KMS-11 (cell line): ENCODE data around the gene HSD17B11.

Experiments
- H2AFZ ChIP-seq: fragments of 200-600 bp; sonication (generic); 2 replicates; pipeline ENCODE4 v1.6.1; 2016; ENCODE audit warnings: antibody characterized with exemption, mixed run types, low read depth
- H3K27ac ChIP-seq: fragments of 200-600 bp; sonication (generic); 2 replicates; pipeline ENCODE4 v1.6.1; 2016; ENCODE audit warnings: mild to moderate bottlenecking, mixed run types
- H3K27me3 ChIP-seq: fragments of 200-600 bp; sonication (generic); 2 replicates; pipeline ENCODE4 v1.6.1; 2017; ENCODE audit warnings: mild to moderate bottlenecking, low read depth, mixed run types, moderate library complexity; ENCODE audit not compliant: insufficient read depth
- H3K36me3 ChIP-seq: fragments of 200-600 bp; sonication (generic); 2 replicates; pipeline ENCODE4 v1.6.1; 2017; ENCODE audit warnings: mild to moderate bottlenecking, mixed run types; ENCODE audit not compliant: insufficient read depth
- H3K4me1 ChIP-seq: fragments of 200-600 bp; sonication (generic); 2 replicates; pipeline ENCODE4 v1.6.1; 2016; ENCODE audit warnings: mild to moderate bottlenecking, low read depth, mixed run types; ENCODE audit not compliant: poor library complexity, severe bottlenecking
- H3K4me2 ChIP-seq: fragments of 200-600 bp; sonication (generic); 2 replicates; pipeline ENCODE4 v1.7.0; 2016; ENCODE audit warnings: mild to moderate bottlenecking, mixed run types
- H3K4me3 ChIP-seq: fragments of 200-600 bp; sonication (generic); IDR thresholded peaks from 2 replicates; pipeline ENCODE4 v1.6.1; 2017; ENCODE audit warnings: low read depth, low read length, mixed read lengths; ENCODE audit not compliant: insufficient read depth
- H3K79me2 ChIP-seq: fragments of 200-600 bp; sonication (generic); 2 replicates; pipeline ENCODE4 v1.6.1; 2016; ENCODE audit warnings: low read depth, mixed run types; ENCODE audit not compliant: insufficient read depth
- H3K9ac ChIP-seq: fragments of 200-600 bp; sonication (generic); 2 replicates; pipeline ENCODE4 v1.6.1; 2016; ENCODE audit warnings: mild to moderate bottlenecking, mixed run types
- H4K20me1 ChIP-seq: fragments of 200-600 bp; sonication (generic); 2 replicates; pipeline ENCODE4 v1.6.1; 2016; ENCODE audit warnings: mild to moderate bottlenecking, mixed run types; ENCODE audit not compliant: insufficient read depth
- TF ChIP-seq, protein P1 (sequence below): fragments of 200-600 bp; sonication (generic); conservative IDR thresholded peaks from 2 replicates; pipeline ENCODE4 v1.6.1; 2017; ENCODE audit warnings: low read depth, mild to moderate bottlenecking, antibody characterized with exemption, low read length, moderate library complexity, mixed read lengths

The HSD17B11 gene

DNA sequence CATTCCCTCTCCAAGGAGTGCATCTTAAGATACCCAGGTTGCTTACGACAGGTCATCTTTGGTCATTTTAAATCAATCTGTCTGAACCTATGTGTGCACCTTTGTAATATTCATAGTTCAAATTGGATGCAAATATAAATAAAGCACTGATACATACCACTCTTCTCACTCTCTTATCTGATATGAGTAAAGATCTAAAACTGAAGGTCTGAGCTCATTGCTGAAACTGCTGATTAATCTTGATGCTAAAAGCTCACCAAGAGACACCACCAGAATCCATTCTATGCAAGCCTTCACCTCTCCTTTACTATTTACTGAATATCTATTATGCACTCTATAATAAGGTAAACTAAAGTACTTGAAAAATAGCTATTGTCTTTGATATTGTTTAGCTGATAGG lies 84.9 kb downstream of the HSD17B11 start:
- H3K36me3 ChIP-seq, result no peaks in the 10 kb centered on the region
- H3K4me1 ChIP-seq, result no peaks in the 10 kb centered on the region
- H2AFZ ChIP-seq, result no peak overlapping the region
- H4K20me1 ChIP-seq, result no peaks in the 10 kb centered on the region
- H3K27me3 ChIP-seq, result no peaks in the 10 kb centered on the region
- no peak overlapping the region for H3K27ac ChIP-seq
- H3K79me2 ChIP-seq, result no peaks in the 10 kb centered on the region
- H3K4me2 ChIP-seq, result no peak overlapping the region
- TF ChIP-seq, protein P1, sequence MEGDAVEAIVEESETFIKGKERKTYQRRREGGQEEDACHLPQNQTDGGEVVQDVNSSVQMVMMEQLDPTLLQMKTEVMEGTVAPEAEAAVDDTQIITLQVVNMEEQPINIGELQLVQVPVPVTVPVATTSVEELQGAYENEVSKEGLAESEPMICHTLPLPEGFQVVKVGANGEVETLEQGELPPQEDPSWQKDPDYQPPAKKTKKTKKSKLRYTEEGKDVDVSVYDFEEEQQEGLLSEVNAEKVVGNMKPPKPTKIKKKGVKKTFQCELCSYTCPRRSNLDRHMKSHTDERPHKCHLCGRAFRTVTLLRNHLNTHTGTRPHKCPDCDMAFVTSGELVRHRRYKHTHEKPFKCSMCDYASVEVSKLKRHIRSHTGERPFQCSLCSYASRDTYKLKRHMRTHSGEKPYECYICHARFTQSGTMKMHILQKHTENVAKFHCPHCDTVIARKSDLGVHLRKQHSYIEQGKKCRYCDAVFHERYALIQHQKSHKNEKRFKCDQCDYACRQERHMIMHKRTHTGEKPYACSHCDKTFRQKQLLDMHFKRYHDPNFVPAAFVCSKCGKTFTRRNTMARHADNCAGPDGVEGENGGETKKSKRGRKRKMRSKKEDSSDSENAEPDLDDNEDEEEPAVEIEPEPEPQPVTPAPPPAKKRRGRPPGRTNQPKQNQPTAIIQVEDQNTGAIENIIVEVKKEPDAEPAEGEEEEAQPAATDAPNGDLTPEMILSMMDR, result no peak
- no peak overlapping the region for H3K4me3 ChIP-seq
- H3K9ac ChIP-seq, result no peak overlapping the region

GRCh38 chr4:87305562-87305961 lies 85.4 kb downstream of the HSD17B11 start:
- no peak overlapping the region for H3K27ac ChIP-seq
- no peak overlapping the region for H3K4me2 ChIP-seq
- H3K9ac ChIP-seq, result no peak overlapping the region
- TF ChIP-seq, protein P1, result no peak
- H3K4me3 ChIP-seq, result no peak overlapping the region
- H4K20me1 ChIP-seq, result no peaks in the 10 kb centered on the region
- H3K36me3 ChIP-seq, result no peaks in the 10 kb centered on the region
- H3K79me2 ChIP-seq, result no peaks in the 10 kb centered on the region
- H3K27me3 ChIP-seq, result no peaks in the 10 kb centered on the region
- no peak overlapping the region for H2AFZ ChIP-seq
- H3K4me1 ChIP-seq, result no peaks in the 10 kb centered on the region

DNA sequence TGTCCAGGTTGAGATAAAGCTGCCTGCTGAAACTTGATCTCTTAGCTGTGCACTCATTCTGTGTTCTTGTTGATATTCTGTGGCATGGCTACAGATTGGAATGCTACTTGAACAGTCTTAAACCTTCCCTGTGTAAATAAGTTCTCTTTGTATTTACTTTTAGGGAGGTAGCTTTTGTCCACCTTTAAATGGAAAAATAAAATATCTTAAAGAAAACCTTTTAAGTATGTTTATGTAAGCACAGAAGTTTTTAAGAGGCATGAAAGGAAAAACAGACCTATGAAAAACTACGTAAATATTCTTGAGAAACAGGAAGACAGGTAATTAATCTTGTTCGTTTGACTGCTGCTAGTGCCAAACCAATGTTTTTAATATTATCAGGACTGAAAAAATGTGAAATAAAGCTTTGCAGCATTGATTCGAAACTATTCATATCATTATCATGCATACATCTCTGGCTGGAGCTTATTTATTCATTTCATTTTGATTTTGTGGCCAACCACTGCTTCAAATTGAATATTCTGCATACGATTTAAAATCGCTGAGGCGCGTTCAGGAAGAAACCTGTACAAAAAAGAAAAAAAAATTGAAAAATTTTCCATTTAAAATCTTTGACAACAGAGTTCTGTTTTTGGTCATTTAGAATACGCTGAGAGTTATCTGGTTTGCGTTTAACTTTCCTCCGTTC lies 86.1 kb downstream of the HSD17B11 start:
- H3K4me2 ChIP-seq, result no peak overlapping the region
- H3K27me3 ChIP-seq, result no peaks in the 10 kb centered on the region
- no peak overlapping the region for H3K4me3 ChIP-seq
- H3K36me3 ChIP-seq, result no peaks in the 10 kb centered on the region
- H3K27ac ChIP-seq, result no peak overlapping the region
- TF ChIP-seq, protein P1, result no peak
- H4K20me1 ChIP-seq, result no peaks in the 10 kb centered on the region
- H3K79me2 ChIP-seq, result no peaks in the 10 kb centered on the region
- no peak overlapping the region for H2AFZ ChIP-seq
- H3K9ac ChIP-seq, result no peak overlapping the region
- H3K4me1 ChIP-seq, result no peaks in the 10 kb centered on the region

DNA sequence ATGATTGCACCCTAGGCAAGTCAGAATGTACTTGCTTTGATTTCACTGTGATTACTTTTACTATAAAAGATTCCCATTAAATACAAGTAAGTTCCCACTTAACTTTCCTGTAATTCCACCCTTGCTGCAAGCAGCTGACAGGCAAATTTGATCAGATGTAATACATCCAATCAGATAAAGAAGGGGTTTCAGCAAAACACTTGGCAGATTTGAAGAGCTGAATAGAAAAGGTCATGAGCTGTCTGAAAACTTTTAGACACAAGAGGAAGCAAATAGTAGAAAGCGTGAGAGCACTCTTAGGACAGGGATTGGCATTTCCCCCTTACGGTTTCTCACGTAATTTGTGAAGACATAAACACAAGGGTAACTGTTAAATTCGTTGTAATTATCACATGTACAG lies 91.1 kb downstream of the HSD17B11 start:
- Histone ChIP-seq H3K9ac (no peak overlapping the region), H3K4me3 (no peak overlapping the region), H3K27ac (no peak overlapping the region), H3K36me3 (no peaks in the 10 kb centered on the region), H4K20me1 (no peaks in the 10 kb centered on the region), H3K27me3 (no peaks in the 10 kb centered on the region), H3K4me1 (no peaks in the 10 kb centered on the region), H3K4me2 (no peak overlapping the region), H3K79me2 (no peaks in the 10 kb centered on the region), H2AFZ (no peak overlapping the region)
- TF ChIP-seq, protein P1, result no peak
